H1 (cell line): ENCODE measurements around the gene CDH26. TPM values are rescaled to one million over a fixed set of nuclear protein-coding genes. Genes with fewer than 3 reads are reported as not detected.

Source experiments
- CTCF ChIA-PET: fragments of 300-600 bp; sonication (Branson Sonifier 250); formaldehyde crosslinking; loops from one replicate; lab custom pipeline; 2021; ENCODE audit not compliant: partially characterized antibody; lab: Charles Lee
- POLR2A ChIA-PET: fragments of 300-600 bp; sonication (Branson Sonifier 250); formaldehyde crosslinking; loops from one replicate; lab custom pipeline; 2021; ENCODE audit warnings: inconsistent platforms; ENCODE audit not compliant: partially characterized antibody; lab: Charles Lee
- DNase-seq, 2 experiments: peaks; one replicate each; pipeline versions ENCODE4 v3.0.0 to v3.0.0-alpha.2; 2010 to 2022; ENCODE audit warnings: low spot score in 2 of 2, low read depth in 1 of 2, mixed read lengths in 1 of 2
- FAIRE-seq: peaks from 2 replicates; lab custom pipeline; 2011; peaks lifted over from hg19 to GRCh38; lab: Jason Lieb, UNC
- H2AFZ ChIP-seq: 2 replicates; pipeline ENCODE4 v1.8.1; 2012; ENCODE audit warnings: low read length, inconsistent platforms
- H2AK5ac ChIP-seq: 2 replicates; pipeline ENCODE4 v1.6.1; 2013; ENCODE audit warnings: low read depth, low read length
- H2BK120ac ChIP-seq: replicated peaks from 2 replicates; pipeline ENCODE3; 2013; ENCODE audit warnings: low read depth, low read length, inconsistent platforms
- H2BK12ac ChIP-seq: 2 replicates; pipeline ENCODE4 v1.6.1; 2013; ENCODE audit warnings: low read depth, low read length
- H2BK15ac ChIP-seq: 2 replicates; pipeline ENCODE4 v1.6.1; 2013; ENCODE audit warnings: low read length
- H2BK20ac ChIP-seq: 2 replicates; pipeline ENCODE4 v1.6.1; 2013; ENCODE audit warnings: low read length
- H2BK5ac ChIP-seq: 2 replicates; pipeline ENCODE4 v1.6.1; 2013; ENCODE audit warnings: low read depth, low read length
- H3K14ac ChIP-seq: 2 replicates; pipeline ENCODE4 v1.6.1; 2013; ENCODE audit warnings: inconsistent platforms; ENCODE audit not compliant: insufficient read length
- H3K18ac ChIP-seq: 2 replicates; pipeline ENCODE4 v1.6.1; 2013; ENCODE audit warnings: low read length; ENCODE audit errors: extremely low read depth
- H3K23ac ChIP-seq: 2 replicates; pipeline ENCODE4 v1.6.1; 2013; ENCODE audit warnings: inconsistent platforms; ENCODE audit not compliant: insufficient read length
- H3K23me2 ChIP-seq: 2 replicates; pipeline ENCODE4 v1.6.1; 2013; ENCODE audit warnings: low read depth, low read length
- H3K27ac ChIP-seq: 2 replicates; pipeline ENCODE4 v1.6.1; 2011; ENCODE audit warnings: low read depth, low read length, inconsistent platforms
- H3K27me3 ChIP-seq, 4 experiments: replicated peaks in 1 of 4; 1 replicate in 1 of 4; 2 replicates in 3 of 4; pipeline versions ENCODE4 v1.6.1 to v1.8.1; 2011 to 2013; ENCODE audit warnings: low read length in 3 of 4, mild to moderate bottlenecking in 3 of 4, inconsistent platforms in 2 of 4, mixed read lengths in 2 of 4, moderate library complexity in 1 of 4; ENCODE audit not compliant: control insufficient read depth in 3 of 4, insufficient read depth in 3 of 4; ENCODE audit errors: extremely low read depth in 1 of 4
- H3K36me3 ChIP-seq, 4 experiments: 2 replicates each; pipeline versions ENCODE4 v1.6.1 to v1.8.1; 2011 to 2013; ENCODE audit warnings: mild to moderate bottlenecking in 4 of 4, low read length in 3 of 4, moderate library complexity in 2 of 4, control low read depth in 1 of 4, inconsistent platforms in 1 of 4; ENCODE audit not compliant: insufficient read depth in 4 of 4, control insufficient read depth in 2 of 4
- H3K4ac ChIP-seq: replicated peaks from 2 replicates; pipeline ENCODE3; 2013; ENCODE audit warnings: low read length, low read depth, mixed read lengths, inconsistent platforms; ENCODE audit not compliant: insufficient read length
- H3K4me1 ChIP-seq, 4 experiments: replicated peaks in 1 of 4; 1 replicate in 1 of 4; 2 replicates in 3 of 4; pipeline versions ENCODE4 v1.6.1 to v1.8.1; 2011 to 2013; ENCODE audit warnings: low read length in 3 of 4, inconsistent platforms in 2 of 4, mixed read lengths in 1 of 4; ENCODE audit not compliant: insufficient read depth in 4 of 4, control insufficient read depth in 3 of 4
- H3K4me2 ChIP-seq, 2 experiments: 2 replicates each; pipeline versions ENCODE4 v1.6.1 to v1.8.1; 2011 to 2013; ENCODE audit warnings: low read depth in 2 of 2, low read length in 2 of 2, control low read depth in 1 of 2, inconsistent platforms in 1 of 2, mild to moderate bottlenecking in 1 of 2; ENCODE audit not compliant: insufficient read depth in 1 of 2
- H3K4me3 ChIP-seq, 4 experiments: fragments of 200-600, 300-600 bp in 1 of 4; sonication (generic), shearing (Covaris generic), sonication (Bioruptor Twin) in 1 of 4; 2 replicates each; pipeline versions ENCODE4 v1.5.1 to v1.8.1; 2011 to 2016; ENCODE audit warnings: low read length in 4 of 4, low read depth in 3 of 4, control low read depth in 2 of 4, inconsistent platforms in 2 of 4, mild to moderate bottlenecking in 2 of 4, mixed read lengths in 1 of 4, moderate library complexity in 1 of 4; ENCODE audit not compliant: insufficient read depth in 2 of 4; ENCODE audit errors: extremely low read depth in 1 of 4
- H3K56ac ChIP-seq: replicated peaks from 2 replicates; pipeline ENCODE3; 2013; ENCODE audit warnings: low read depth, mild to moderate bottlenecking, mixed read lengths, low read length, inconsistent platforms; ENCODE audit not compliant: insufficient read length
- H3K79me1 ChIP-seq: 2 replicates; pipeline ENCODE4 v1.6.1; 2013; ENCODE audit warnings: low read depth, low read length, control low read depth
- H3K79me2 ChIP-seq, 2 experiments: 2 replicates each; pipeline versions ENCODE4 v1.6.1 to v1.8.1; 2012 to 2013; ENCODE audit warnings: low read length in 2 of 2, mild to moderate bottlenecking in 2 of 2, inconsistent platforms in 1 of 2; ENCODE audit not compliant: insufficient read depth in 2 of 2, control insufficient read depth in 1 of 2
- H3K9ac ChIP-seq, 4 experiments: replicated peaks in 1 of 4; 1 replicate in 1 of 4; 2 replicates in 3 of 4; pipeline versions ENCODE4 v1.6.1 to v1.8.1; 2011 to 2013; ENCODE audit warnings: low read depth in 3 of 4, low read length in 3 of 4, control low read depth in 2 of 4, mild to moderate bottlenecking in 2 of 4, moderate library complexity in 2 of 4, inconsistent platforms in 1 of 4; ENCODE audit errors: extremely low read depth in 1 of 4
- H3K9me3 ChIP-seq, 2 experiments: 2 replicates each; pipeline versions ENCODE4 v1.6.1 to v1.8.1; 2012 to 2013; ENCODE audit warnings: mild to moderate bottlenecking in 2 of 2, moderate library complexity in 2 of 2, control low read depth in 1 of 2, inconsistent platforms in 1 of 2, low read depth in 1 of 2, low read length in 1 of 2, mixed read lengths in 1 of 2; ENCODE audit not compliant: insufficient read depth in 2 of 2
- H4K20me1 ChIP-seq, 2 experiments: replicated peaks in 1 of 2; 2 replicates each; pipeline versions ENCODE3 to v1.8.1; 2011 to 2013; ENCODE audit warnings: inconsistent platforms in 2 of 2, low read length in 2 of 2, mild to moderate bottlenecking in 1 of 2; ENCODE audit not compliant: insufficient read depth in 2 of 2, control insufficient read depth in 1 of 2
- H4K5ac ChIP-seq: 2 replicates; pipeline ENCODE4 v1.6.1; 2013; ENCODE audit warnings: low read length, low read depth, mixed read lengths, inconsistent platforms; ENCODE audit not compliant: insufficient read length
- H4K8ac ChIP-seq: 2 replicates; pipeline ENCODE4 v1.8.0; 2013; ENCODE audit warnings: mild to moderate bottlenecking, moderate library complexity, low read length, inconsistent platforms; ENCODE audit not compliant: insufficient read depth; ENCODE audit errors: extremely low read depth
- H4K91ac ChIP-seq: replicated peaks from 2 replicates; pipeline ENCODE3; 2013; ENCODE audit warnings: low read length, mixed read lengths, inconsistent platforms; ENCODE audit not compliant: insufficient read length
- BCL11A ChIP-seq, 2 experiments: IDR thresholded peaks; one replicate each; pipeline ENCODE4 v1.6.1; 2011; ENCODE audit warnings: low read depth in 2 of 2, low read length in 2 of 2, mild to moderate bottlenecking in 2 of 2
- CBX8 ChIP-seq: fragments of 300-800, 300-1000 bp; sonication (generic); IDR thresholded peaks from 2 replicates; pipeline ENCODE4 v1.7.1; 2016; ENCODE audit warnings: low read depth, low read length, borderline replicate concordance
- CEBPB ChIP-seq: IDR thresholded peaks from 2 replicates; pipeline ENCODE4 v1.6.1; 2012; ENCODE audit warnings: low read depth, low read length
- CHD2 ChIP-seq: IDR thresholded peaks from 2 replicates; pipeline ENCODE4 v1.6.1; 2012; ENCODE audit warnings: low read length, improper control_type of control experiment
- EZH2 ChIP-seq: fragments of 200-600 bp; sonication (generic); IDR thresholded peaks from 2 replicates; pipeline ENCODE4 v1.7.1; 2012; ENCODE audit warnings: low read depth, mild to moderate bottlenecking, moderate library complexity, low read length, inconsistent platforms; ENCODE audit not compliant: severe bottlenecking
- FOSL1 ChIP-seq: IDR thresholded peaks from 2 replicates; pipeline ENCODE4 v1.6.1; 2011; ENCODE audit warnings: mild to moderate bottlenecking, low read depth, low read length, moderate library complexity; ENCODE audit not compliant: insufficient read depth
- HDAC6 ChIP-seq: IDR thresholded peaks from one replicate; pipeline ENCODE4 v1.7.1; 2012; ENCODE audit warnings: low read depth, mild to moderate bottlenecking, inconsistent platforms, low read length, moderate library complexity
- KDM5A ChIP-seq: fragments of 200-600 bp; IDR thresholded peaks from 2 replicates; pipeline ENCODE4 v1.7.1; 2012; ENCODE audit warnings: mild to moderate bottlenecking, low read length, inconsistent platforms, mixed read lengths
- RNF2 ChIP-seq: fragments of 200-900, 300-1000 bp; sonication (generic); IDR thresholded peaks from 2 replicates; pipeline ENCODE4 v1.7.1; 2016; ENCODE audit warnings: borderline replicate concordance, low read depth, mild to moderate bottlenecking, antibody characterized with exemption, low read length; ENCODE audit not compliant: poor library complexity, severe bottlenecking; ENCODE audit errors: missing control alignments
- SIX5 ChIP-seq: IDR thresholded peaks from 2 replicates; pipeline ENCODE4 v1.6.1; 2011; ENCODE audit warnings: mild to moderate bottlenecking, low read depth, low read length
- ZNF274 ChIP-seq: IDR thresholded peaks from 2 replicates; pipeline ENCODE4 v1.7.0; 2012; ENCODE audit warnings: low read length, borderline replicate concordance; ENCODE audit errors: extremely low read depth
- WGBS, 2 experiments: shearing (Covaris generic) in 1 of 2; methylation state at CpG; one replicate each; pipeline versions ENCODE4 v1.1.6 to v1.1.7; 2013 to 2015; ENCODE audit warnings: low lambda C conversion rate in 2 of 2, mixed read lengths in 2 of 2, inconsistent platforms in 1 of 2, low coverage in 1 of 2, missing lambda C conversion rate in 1 of 2; ENCODE audit not compliant: insufficient replicate concordance in 2 of 2, insufficient coverage in 1 of 2, insufficient read length in 1 of 2; ENCODE audit errors: extremely low coverage in 1 of 2, missing lambda C conversion rate in 1 of 2; 5-methylcytosine and 5-hydroxymethylcytosine counted together
- polyA plus RNA-seq, 7 experiments: library from polyadenylated mRNA; depleted of rRNA in 3 of 7; stranded (reverse) in 5 of 7; unstranded in 2 of 7; fragments of >200 nt in 5 of 7; fragments of 200-250 nt in 2 of 7; gene quantifications; 1 replicate in 5 of 7; 2 replicates in 1 of 7; 4 replicates in 1 of 7; pipeline versions ENCODE4 v1.2.1 to v1.2.3, GENCODE V29; 2011 to 2013; ENCODE audit warnings: missing spikeins in 2 of 7, mixed read lengths in 2 of 7
- total RNA-seq: library from RNA; stranded (reverse); fragmentation: NEBNext Ultra II Directional; extraction: Animal tissue kit (Norgen Biotek cat#: 25700); gene quantifications from 2 replicates; pipeline ENCODE4 v1.2.1, GENCODE V29; 2021
- TF ChIP-seq, protein P1 (sequence below): IDR thresholded peaks from 2 replicates; pipeline ENCODE4 v1.6.1; 2011; ENCODE audit warnings: low read length, improper control_type of control experiment

Gene CDH26
- total and polyA plus RNA-seq, 2 of the 8 experiments (the other 6 are each of a cell fraction or from before 2014, with no cell fraction given): 1.5 to 1.7 TPM

- Histone ChIP-seq H4K20me1 (peaks cover 0 to 2% of the 10 kb centered on the region in 2 experiments), H4K91ac (no peak overlapping the region), H3K4me3 (no peak overlapping the region), H2BK12ac (no peak overlapping the region), H3K23ac (no peak overlapping the region), H3K9ac (no peak overlapping the region), H3K36me3 (peaks cover 0 to 10% (median 4%) of the 10 kb centered on the region in 4 experiments; a peak in 3 of 8 replicates), H3K4ac (no peak overlapping the region), H3K4me1 (peaks cover 0 to 2% (median 0%) of the 10 kb centered on the region in 4 experiments; a peak in 1 of 7 replicates), H3K56ac (no peak overlapping the region), H2BK15ac (no peak overlapping the region), H2AFZ (no peak overlapping the region), H2BK5ac (no peak overlapping the region), H4K5ac (no peak overlapping the region), H2BK120ac (no peak overlapping the region), H3K27ac (no peak overlapping the region), H2AK5ac (no peak overlapping the region), H3K4me2 (no peak overlapping the region), H3K9me3 (no peaks in the 10 kb centered on the region), H3K79me2 (0 out of 4 replicates have a peak, but pooled peaks cover 0 to 3% of the 10 kb centered on the region in 2 experiments), H2BK20ac (no peak overlapping the region), H3K79me1 (no peaks in the 10 kb centered on the region), H4K8ac (no peak overlapping the region), H3K14ac (no peak overlapping the region), H3K27me3 (no peaks in the 10 kb centered on the region), H3K18ac (no peak overlapping the region), H3K23me2 (no peaks in the 10 kb centered on the region)
- TF ChIP-seq RNF2: no peak
- no peak for TF ChIP-seq SIX5
- TF ChIP-seq, protein P1, sequence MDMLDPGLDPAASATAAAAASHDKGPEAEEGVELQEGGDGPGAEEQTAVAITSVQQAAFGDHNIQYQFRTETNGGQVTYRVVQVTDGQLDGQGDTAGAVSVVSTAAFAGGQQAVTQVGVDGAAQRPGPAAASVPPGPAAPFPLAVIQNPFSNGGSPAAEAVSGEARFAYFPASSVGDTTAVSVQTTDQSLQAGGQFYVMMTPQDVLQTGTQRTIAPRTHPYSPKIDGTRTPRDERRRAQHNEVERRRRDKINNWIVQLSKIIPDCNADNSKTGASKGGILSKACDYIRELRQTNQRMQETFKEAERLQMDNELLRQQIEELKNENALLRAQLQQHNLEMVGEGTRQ: no peak
- no peak for TF ChIP-seq KDM5A
- no peak for TF ChIP-seq CEBPB
- no peak for TF ChIP-seq BCL11A (IDR thresholded peaks at IDR 0.05; ENCODE audit: low read depth in 2 of 2, low read length in 2 of 2)
- no peak for TF ChIP-seq CBX8
- TF ChIP-seq CHD2: no peak
- no peak for TF ChIP-seq HDAC6
- TF ChIP-seq FOSL1: no peak
- TF ChIP-seq EZH2: no peak
- no peak for TF ChIP-seq ZNF274
- POLR2A ChIA-PET: interaction anchor here (1.4 kb wide), 1 partner anchor 102 kb away, joined by 3 read pairs; no protein-coding TSS in a partner anchor
- DNase-seq (no peak), FAIRE-seq (no peak)
- CTCF ChIA-PET: interaction anchor here (0.7 to 4.0 kb wide), 4 partner anchors 7 to 506 kb away, joined by 3 to 18 read pairs (median 5); no protein-coding TSS in a partner anchor
- WGBS, 2 experiments: 94% methylated on average over 1 of the region's 1 CpG; no CpG with 5 or more reads in 1 of the 2 experiments
Measured at GRCh38 chr20:59948212-59948611, 10.0 kb upstream of the CDH26 start.
